ENCODE results near the gene QPRT. TPM values are rescaled to one million over a fixed set of nuclear protein-coding genes. Genes with fewer than 3 reads are reported as not detected.
"Not testable (repeated sequence)": the region's sequence is repeated elsewhere in the genome, so short reads cannot be mapped to it uniquely, and the experiment has no call there.

The QPRT gene
- total and polyA plus RNA-seq, 2 donors (not counting 3 experiments of a cell fraction or from before 2014, with no cell fraction given), result 0.40 to 0.44 TPM

DNA sequence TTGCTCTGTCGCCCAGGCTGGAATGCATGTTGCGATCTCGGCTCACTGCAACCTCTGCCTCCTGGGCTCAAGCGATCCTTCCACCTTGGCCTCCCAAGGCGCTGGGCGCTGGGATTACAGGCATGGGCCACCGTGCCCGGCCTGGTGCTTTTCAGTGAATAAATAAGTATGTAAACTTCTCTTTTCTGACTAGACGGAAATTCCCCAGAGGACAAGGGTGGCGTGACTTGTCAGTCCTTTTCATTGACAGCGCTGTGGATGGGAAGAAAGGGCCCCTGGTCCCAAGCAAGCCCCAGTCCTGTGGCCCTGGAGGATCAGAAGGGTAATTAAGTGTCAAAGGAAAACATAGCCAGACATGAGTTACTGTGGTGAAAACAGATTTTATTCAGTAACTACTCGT, 25.5 kb upstream of the QPRT start:
- CTCF ChIA-PET, result interaction anchor here (2.8 kb wide), 1 partner anchor 12 kb away, joined by 7 read pairs; no protein-coding TSS in a partner anchor
- FAIRE-seq (no peak), DNase-seq (ENCODE audit: low read depth, low spot score) (no peak)
- POLR2A ChIA-PET, result no interaction called here
- H2AFZ ChIP-seq (ENCODE audit: low read depth, low read length), result no peak overlapping the region
- H3K9ac ChIP-seq (replicated peaks; ENCODE audit: extremely low read depth, insufficient read depth, low read length), result no peak overlapping the region
- H3K27me3 ChIP-seq (ENCODE audit: control insufficient read depth in 2 of 2, insufficient read depth in 2 of 2, low read length in 2 of 2), result peaks cover 0 to 3% of the 10 kb centered on the region in 2 experiments
- dilution Hi-C loops (cut with MboI; ENCODE audit: extremely low pct_ligation_motif_present, low sequenced_read_pairs) (no loop called here), intact Hi-C loops (cut with micrococcal nuclease) (no loop called here)
- no peaks in the 10 kb centered on the region for H4K20me1 ChIP-seq (replicated peaks; ENCODE audit: control insufficient read depth, extremely low read depth, insufficient read depth, low read length)
- H3K9me3 ChIP-seq (replicated peaks; ENCODE audit: control insufficient read depth, insufficient read depth, low read length), result no peaks in the 10 kb centered on the region
- no peaks in the 10 kb centered on the region for H3K79me2 ChIP-seq (ENCODE audit: control insufficient read depth, insufficient read depth, low read length)
- TF ChIP-seq POLR2AphosphoS5 (IDR thresholded peaks at IDR 0.05; ENCODE audit: insufficient read depth, low read depth, low read length), result no peak
- no peak for TF ChIP-seq FOS (IDR thresholded peaks at IDR 0.05; ENCODE audit: borderline replicate concordance, insufficient read depth, low read length)
- TF ChIP-seq, protein P1, sequence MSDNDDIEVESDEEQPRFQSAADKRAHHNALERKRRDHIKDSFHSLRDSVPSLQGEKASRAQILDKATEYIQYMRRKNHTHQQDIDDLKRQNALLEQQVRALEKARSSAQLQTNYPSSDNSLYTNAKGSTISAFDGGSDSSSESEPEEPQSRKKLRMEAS (IDR thresholded peaks at IDR 0.05; ENCODE audit: insufficient read depth, insufficient read length), result no peak
- TF ChIP-seq, protein P2, sequence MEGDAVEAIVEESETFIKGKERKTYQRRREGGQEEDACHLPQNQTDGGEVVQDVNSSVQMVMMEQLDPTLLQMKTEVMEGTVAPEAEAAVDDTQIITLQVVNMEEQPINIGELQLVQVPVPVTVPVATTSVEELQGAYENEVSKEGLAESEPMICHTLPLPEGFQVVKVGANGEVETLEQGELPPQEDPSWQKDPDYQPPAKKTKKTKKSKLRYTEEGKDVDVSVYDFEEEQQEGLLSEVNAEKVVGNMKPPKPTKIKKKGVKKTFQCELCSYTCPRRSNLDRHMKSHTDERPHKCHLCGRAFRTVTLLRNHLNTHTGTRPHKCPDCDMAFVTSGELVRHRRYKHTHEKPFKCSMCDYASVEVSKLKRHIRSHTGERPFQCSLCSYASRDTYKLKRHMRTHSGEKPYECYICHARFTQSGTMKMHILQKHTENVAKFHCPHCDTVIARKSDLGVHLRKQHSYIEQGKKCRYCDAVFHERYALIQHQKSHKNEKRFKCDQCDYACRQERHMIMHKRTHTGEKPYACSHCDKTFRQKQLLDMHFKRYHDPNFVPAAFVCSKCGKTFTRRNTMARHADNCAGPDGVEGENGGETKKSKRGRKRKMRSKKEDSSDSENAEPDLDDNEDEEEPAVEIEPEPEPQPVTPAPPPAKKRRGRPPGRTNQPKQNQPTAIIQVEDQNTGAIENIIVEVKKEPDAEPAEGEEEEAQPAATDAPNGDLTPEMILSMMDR (IDR thresholded peaks at IDR 0.05; ENCODE audit: extremely low read depth in 1 of 2, insufficient read depth in 1 of 2, low read depth in 1 of 2, low read length in 2 of 2), result no peak
- TF ChIP-seq POLR2A (IDR thresholded peaks at IDR 0.05; ENCODE audit: low read depth, low read length), result no peak
- no peak for TF ChIP-seq JUN (IDR thresholded peaks at IDR 0.05; ENCODE audit: borderline replicate concordance, insufficient read depth, insufficient read length, low read depth)
- TF ChIP-seq MYC (IDR thresholded peaks at IDR 0.05; ENCODE audit: low read depth, low read length), result no peak
- TF ChIP-seq EZH2 (IDR thresholded peaks at IDR 0.05; ENCODE audit: borderline replicate concordance, low read depth, low read length, severe bottlenecking), result no peak
- no peak for TF ChIP-seq GATA2 (IDR thresholded peaks at IDR 0.05; ENCODE audit: insufficient read depth, insufficient read length, low read depth, low read length)
- no peak overlapping the region for H3K4me3 ChIP-seq (replicated peaks in 1 of 3; ENCODE audit: insufficient read depth in 1 of 3, low read depth in 1 of 3, low read length in 3 of 3)
- BruUV-seq (replicated peaks), result no TSS peak
- H3K4me2 ChIP-seq (ENCODE audit: insufficient read depth, low read length), result no peak overlapping the region
- H3K9me1 ChIP-seq (replicated peaks; ENCODE audit: control insufficient read depth, extremely low read depth, insufficient read depth, low read length), result no peaks in the 10 kb centered on the region
- H3K4me1 ChIP-seq (ENCODE audit: control insufficient read depth, extremely low read depth, insufficient read depth, low read length), result no peaks in the 10 kb centered on the region
- no peak overlapping the region for H3K27ac ChIP-seq (ENCODE audit: insufficient read depth, low read depth, low read length)
- no peaks in the 10 kb centered on the region for H3K36me3 ChIP-seq (ENCODE audit: control insufficient read depth in 2 of 2, extremely low read depth in 1 of 2, insufficient read depth in 2 of 2, low read length in 2 of 2)

DNA sequence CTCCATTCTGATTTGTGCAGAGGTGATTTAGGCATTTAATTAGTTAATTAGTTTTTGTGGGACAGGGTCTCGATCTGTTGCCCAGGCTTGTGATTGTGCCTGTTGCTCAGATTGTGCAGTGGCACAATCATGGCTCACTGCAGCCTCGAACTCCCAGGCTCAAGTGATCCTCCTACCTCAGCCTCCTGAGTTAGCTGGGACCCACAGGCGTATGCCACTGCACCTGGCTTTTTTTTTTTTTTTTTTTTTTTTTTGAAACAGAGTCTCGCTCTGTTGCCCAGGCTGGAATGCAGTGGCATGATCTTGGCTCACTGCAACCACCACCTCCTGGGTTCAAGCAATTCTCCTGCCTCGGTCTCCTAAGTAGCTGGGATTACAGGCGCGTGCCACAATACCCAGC, 25.1 kb upstream of the QPRT start:
- H3K79me2 ChIP-seq (ENCODE audit: control insufficient read depth, insufficient read depth, low read length); BruUV-seq (replicated peaks); H3K4me1 ChIP-seq (ENCODE audit: control insufficient read depth, extremely low read depth, insufficient read depth, low read length); H3K27ac ChIP-seq (ENCODE audit: insufficient read depth, low read depth, low read length); H3K36me3 ChIP-seq (ENCODE audit: control insufficient read depth in 2 of 2, extremely low read depth in 1 of 2, insufficient read depth in 2 of 2, low read length in 2 of 2); POLR2A ChIA-PET; dilution Hi-C loops (cut with MboI; ENCODE audit: extremely low pct_ligation_motif_present, low sequenced_read_pairs); H4K20me1 ChIP-seq (replicated peaks; ENCODE audit: control insufficient read depth, extremely low read depth, insufficient read depth, low read length); H3K9me1 ChIP-seq (replicated peaks; ENCODE audit: control insufficient read depth, extremely low read depth, insufficient read depth, low read length); H3K4me2 ChIP-seq (ENCODE audit: insufficient read depth, low read length); intact Hi-C loops (cut with micrococcal nuclease); H3K4me3 ChIP-seq (replicated peaks in 1 of 3; ENCODE audit: insufficient read depth in 1 of 3, low read depth in 1 of 3, low read length in 3 of 3); H3K27me3 ChIP-seq (ENCODE audit: control insufficient read depth in 2 of 2, insufficient read depth in 2 of 2, low read length in 2 of 2); H3K9ac ChIP-seq (replicated peaks; ENCODE audit: extremely low read depth, insufficient read depth, low read length); FAIRE-seq; H3K9me3 ChIP-seq (replicated peaks; ENCODE audit: control insufficient read depth, insufficient read depth, low read length); H2AFZ ChIP-seq (ENCODE audit: low read depth, low read length); DNase-seq (ENCODE audit: low read depth, low spot score): not testable (repeated sequence)
- CTCF ChIA-PET, result interaction anchor here (2.8 kb wide), 1 partner anchor 13 kb away, joined by 7 read pairs; no protein-coding TSS in a partner anchor

Data from endothelial cell of umbilical vein (primary cell).